NCI-H460 (cell line): ENCODE measurements around the gene SPINK1. TPM values are rescaled to one million over a fixed set of nuclear protein-coding genes. Genes with fewer than 3 reads are reported as not detected.
A peak's percentile ranks its signal among the peaks of the same experiment; 100 is the strongest.
"Not testable (repeated sequence)": the region's sequence is repeated elsewhere in the genome, so short reads cannot be mapped to it uniquely, and the experiment has no call there.

ENCODE experiments used
- DNase-seq: peaks from one replicate; pipeline ENCODE4 v3.0.0-alpha.2; 2016; ENCODE audit warnings: low read depth; ENCODE audit errors: extremely low read depth
- polyA plus RNA-seq: library from polyadenylated mRNA; depleted of rRNA; stranded (reverse); fragments of >200 nt; gene quantifications from 2 replicates; pipeline ENCODE4 v1.2.3, GENCODE V29; 2014; cell fraction: nucleus; rRNA removed
- total RNA-seq: library from RNA; depleted of rRNA; stranded (reverse); fragments of >200 nt; shearing (Covaris generic); gene quantifications from 2 replicates; pipeline ENCODE4 v1.2.3, GENCODE V29; 2014; rRNA removed

Gene SPINK1
- total RNA-seq: not detected in 2 replicates
- polyA plus RNA-seq: not detected in 2 replicates

GRCh38 chr5:147831465-147831864 lies at the start of gene SPINK1:
Gene SPINK1 (minus strand): TSS chr5:147831671. CDS start chr5:147831577, 94 bp downstream.
- DNase-seq: no peak

DNA sequence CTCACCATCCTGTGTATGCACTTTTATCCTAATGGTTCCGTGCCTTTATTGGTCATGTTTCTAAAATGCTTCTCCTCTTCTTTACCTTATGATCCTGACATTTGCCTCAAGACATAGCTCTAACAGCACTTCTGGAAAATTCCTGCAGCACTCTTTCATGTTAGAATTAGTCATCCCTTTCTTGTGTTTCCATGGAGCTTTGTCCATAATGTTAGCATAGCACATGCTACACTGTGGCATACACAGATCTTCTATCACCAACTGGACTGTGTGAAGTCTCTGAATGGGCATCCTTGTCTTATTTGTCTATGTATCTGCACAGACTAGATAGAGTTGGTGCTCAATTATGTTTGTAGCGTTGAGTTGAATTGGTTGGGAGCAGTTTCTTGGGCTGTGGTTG lies 49.0 kb upstream of the SPINK1 start:
- no peak for DNase-seq

DNA sequence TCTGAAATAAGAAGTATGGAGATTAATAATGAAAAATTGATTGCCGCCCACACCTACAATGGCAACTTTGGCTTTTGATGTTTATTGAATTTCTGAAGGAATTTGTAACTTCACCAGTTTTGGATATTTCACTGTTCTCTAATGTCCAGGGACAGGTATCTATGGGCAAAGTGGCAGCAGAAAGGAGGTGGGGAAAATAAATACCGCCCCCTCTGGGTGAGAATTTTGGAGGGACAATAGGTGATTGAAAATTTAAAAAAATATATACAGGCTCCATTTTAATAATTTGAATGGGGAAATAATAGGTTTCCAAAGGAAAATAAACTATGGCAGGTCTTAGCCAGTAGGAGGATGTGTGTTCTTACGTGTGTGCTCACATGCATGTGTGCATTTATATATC lies 48.3 kb upstream of the SPINK1 start:
- no peak for DNase-seq

- DNase-seq: no peak
Observed at GRCh38 chr5:147878066-147878759, 46.7 kb upstream of the SPINK1 start, which contains the start of gene SCGB3A2. Gene SCGB3A2 (plus strand): TSS chr5:147878711. CDS start chr5:147878804, 93 bp downstream.

DNA sequence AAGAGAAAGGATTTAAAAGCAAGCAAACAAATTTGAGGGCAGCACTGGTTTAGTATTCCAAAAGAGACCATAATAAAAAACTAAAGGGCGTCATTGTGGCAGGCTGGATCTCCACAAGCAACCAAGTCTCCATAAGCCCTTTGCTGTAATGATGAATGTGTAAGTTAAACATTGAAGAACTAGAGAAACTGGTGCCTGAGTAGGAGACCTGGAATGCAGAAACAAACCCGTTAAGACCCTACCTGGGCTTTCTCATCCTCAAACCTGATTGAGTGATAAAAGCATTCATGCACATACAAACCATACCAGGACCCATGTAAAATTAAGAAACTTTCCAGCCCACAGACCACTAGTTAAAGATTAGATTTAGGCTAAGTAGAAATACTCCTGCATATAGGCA lies 45.2 kb upstream of the SPINK1 start:
- no peak for DNase-seq

DNA sequence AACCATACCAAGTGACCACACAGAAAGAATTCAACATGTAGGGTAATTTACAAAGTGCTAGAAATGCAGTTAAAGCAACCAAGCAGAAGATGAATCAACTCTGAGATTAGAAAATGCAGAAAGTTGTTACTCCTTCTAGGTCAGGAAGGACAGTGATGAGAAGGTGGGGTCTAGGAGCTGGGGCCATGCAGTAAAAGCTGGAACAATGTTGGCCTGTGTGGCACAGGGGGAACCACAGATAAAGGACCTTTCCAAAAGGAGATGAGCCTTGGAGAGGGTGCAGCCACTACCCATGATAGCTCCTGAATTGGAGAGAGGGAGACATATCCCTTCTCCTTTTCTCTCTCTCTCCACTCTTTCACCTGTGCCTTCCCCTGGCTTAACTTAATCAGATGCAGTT lies 44.7 kb upstream of the SPINK1 start:
- DNase-seq: no peak

DNA sequence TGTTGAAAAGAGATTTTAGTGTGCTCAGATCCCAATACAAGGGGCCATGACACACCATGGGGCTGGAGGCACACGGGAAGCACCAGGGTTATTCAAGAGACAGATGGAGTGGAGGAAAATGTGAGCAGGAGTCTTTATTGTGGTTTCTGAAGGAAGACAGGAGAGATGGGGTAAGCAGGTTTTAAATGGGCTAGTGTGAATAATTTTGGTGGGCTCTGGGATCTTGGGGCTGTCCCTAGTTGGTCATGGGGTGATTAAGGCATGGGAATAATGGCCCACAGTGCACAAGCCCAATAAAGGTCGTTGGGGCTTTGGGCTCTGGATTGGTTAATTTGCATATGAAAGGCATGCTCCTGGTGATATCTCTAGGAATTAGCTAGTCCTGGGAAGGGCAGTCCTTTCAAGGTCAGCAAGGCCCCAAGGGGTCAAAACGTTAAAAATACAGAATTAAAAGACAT lies 43.5 kb upstream of the SPINK1 start:
- DNase-seq: no peak

DNA sequence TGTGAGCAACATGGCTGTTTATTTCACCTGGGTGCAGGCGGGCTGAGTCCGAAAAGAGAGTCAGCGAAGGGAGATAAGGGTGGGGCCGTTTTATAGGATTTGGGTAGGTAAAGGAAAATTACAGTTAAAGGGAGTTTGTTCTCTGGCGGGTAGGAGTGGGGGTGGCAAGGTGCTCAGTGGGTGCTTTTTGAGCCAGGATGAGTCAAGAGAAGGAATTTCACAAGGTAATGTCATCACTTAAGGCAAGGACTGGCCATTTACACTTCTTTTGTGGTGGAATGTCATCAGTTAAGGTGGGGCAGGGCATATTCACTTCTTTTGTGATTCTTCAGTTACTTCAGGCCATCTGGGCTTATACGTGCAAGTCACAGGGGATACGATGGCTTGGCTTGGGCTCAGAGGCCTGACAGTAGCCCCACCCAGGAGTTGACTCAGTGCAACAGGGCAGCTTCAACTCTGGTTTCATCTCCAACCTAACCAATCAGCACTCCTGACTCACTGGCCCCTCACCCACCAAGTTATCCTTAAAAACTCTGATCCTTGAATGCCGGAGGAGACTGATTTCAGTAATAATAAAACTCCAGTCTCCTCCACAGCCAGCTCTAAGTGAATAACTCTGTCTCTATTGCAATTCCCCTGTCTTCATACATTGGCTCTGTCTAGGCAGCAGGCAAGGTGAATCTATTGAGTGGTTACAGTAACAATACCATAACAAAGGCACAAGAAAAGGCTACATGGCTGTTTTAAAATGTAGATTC lies 42.8 kb upstream of the SPINK1 start:
- DNase-seq: peak; percentile 35

- DNase-seq: not testable (repeated sequence)
Observed at GRCh38 chr5:147872744-147873435, 41.4 kb upstream of the SPINK1 start.

DNA sequence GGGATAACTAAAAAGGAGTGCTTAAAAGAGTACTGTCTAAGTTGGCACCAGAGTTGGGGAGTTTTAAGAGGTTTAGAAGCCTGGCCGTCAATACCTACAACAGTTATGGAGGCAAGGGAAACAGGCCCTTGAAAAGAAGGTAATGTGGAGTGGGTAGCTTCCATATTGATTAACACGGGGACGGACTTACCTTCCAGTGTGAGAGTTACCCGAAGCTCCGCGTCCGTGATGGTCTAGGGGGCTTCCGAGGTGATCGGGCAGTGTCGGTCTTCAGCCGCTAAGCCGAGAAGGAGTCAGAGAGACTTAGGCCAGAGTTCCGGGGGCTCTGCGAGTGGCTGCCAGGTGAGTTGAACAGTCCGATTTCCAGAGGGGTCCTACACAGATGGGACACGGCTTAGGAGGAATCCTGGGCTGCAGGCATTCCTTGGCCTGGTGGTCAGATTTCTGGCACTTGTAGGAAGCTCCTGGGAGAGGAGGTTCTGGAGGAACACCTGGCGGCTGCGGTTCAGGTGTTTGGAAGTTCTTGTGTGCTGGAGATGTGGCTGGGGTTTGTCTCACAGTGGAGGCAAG lies 40.6 kb upstream of the SPINK1 start:
- not testable (repeated sequence) for DNase-seq

- not testable (repeated sequence) for DNase-seq
Observed at GRCh38 chr5:147869892-147870291, 38.4 kb upstream of the SPINK1 start.

DNA sequence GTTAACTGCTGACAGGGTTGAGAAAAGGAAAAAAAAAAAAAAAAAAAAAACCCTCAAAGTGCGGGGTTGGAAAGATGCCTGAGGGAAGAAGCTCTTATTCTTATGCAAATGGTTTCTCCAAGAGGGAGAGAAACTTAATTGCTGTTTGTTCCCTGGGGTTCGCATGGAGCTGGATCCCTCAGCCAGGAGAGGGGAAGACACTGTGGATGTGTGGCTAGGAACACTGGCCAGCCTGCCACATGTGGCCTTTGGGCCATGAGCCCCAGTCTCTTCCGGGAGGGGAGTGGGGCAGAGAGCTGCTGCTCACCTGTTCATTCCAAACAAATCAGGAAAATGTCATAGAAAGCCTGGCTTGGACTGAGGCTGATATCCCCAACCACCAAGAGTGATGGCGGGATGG lies 37.6 kb upstream of the SPINK1 start:
- no peak for DNase-seq

DNA sequence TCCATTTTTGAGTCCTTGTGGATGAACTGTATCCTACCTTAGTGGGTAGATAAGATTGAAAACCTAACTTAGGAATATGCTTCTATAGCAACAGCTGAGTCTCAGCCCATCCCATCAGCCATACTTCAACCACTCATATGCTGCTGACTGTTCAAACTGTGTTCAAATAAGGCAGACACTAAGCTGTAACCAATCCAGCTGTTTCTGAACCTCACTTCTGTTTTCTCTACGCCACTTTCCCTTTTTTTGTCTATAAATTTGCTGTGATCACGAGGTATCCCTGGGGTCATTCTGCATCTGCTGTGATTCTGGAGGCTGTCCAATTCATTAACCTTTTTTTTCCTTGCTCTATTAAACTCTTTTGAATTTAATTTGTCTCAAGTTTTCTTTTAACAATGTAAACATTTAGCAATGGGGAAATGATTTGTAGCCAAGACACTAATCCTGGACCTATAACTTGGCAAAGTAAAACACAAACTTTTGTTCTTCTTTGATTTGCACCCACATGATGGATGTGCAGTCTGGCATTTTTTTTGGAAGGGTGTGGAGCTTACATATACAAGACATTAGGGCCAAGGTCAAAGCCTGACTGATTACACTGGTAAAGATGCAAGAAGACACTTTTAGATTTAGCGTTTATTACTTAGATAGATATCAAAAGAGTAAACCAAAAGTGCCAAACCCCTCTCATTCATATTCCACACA lies 32.1 kb upstream of the SPINK1 start:
- DNase-seq: no peak

DNA sequence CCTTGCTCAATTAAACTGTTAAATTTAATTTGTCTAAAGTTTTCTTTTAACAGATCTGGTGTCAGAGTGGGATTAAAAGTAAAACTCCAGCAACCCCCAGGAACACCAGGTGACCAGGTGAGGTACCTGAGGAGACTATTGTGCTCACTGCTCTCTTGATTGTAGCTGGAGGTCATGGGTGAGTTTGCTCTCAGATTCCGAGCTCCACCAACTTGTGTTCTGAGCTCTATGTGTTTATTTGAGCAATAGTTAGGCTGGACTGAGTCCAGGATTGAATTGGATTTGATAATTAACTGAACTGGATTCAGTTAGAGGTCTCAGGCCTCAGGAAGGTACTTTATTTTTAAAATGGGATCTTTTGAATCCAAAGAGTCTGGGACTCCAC lies 29.2 kb upstream of the SPINK1 start:
- DNase-seq: no peak

- no peak for DNase-seq
Observed at GRCh38 chr5:147859962-147860640, 28.6 kb upstream of the SPINK1 start.

- DNase-seq: no peak
Observed at GRCh38 chr5:147858565-147858964, 27.1 kb upstream of the SPINK1 start.

- peak; percentile 62 for DNase-seq
Observed at GRCh38 chr5:147857302-147858129, 26.0 kb upstream of the SPINK1 start.

DNA sequence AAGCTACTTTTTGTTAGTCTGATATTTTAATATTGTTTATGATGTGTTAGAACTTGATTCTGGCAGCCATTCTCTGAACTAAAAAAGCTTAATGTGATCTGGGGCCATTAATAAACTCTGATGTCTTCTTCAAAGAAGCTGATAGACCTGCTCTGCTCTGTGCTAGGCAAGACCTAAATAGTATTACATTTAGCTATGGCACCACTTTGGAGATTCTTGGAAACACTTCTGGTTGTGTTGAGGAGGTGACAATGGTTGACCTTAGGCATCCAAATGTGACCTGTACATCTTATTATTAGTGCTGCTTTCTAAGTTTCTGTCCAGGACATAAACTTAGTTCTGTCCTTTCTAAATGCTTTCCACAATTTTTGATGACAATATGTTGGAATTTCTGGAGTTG lies 25.3 kb upstream of the SPINK1 start:
- DNase-seq: no peak

DNA sequence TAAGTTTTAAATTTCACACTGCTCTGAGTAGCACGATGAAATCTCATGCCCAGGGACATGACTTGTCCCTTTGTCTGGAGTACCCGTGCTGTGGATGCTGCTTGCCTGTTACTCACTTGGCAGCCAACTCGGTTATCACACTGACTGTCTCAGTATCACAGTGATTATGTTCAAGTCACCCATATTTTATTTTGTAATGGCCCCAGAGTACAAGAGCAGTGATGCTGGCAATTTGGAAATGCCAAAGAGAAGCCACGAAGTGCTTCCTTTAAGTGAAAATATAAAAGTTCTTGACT lies 24.3 kb upstream of the SPINK1 start:
- no peak for DNase-seq
